Activated T-cell treated with anti-CD3 and anti-CD28 coated beads, Interleukin-2, amount 50 U/mL, for 48 hours (primary cell): ENCODE measurements around the gene STX8.

ENCODE experiments used
- DNase-seq, 2 experiments: peaks; one replicate each; pipeline ENCODE4 v3.0.0-alpha.2; 2020

Gene STX8

DNA sequence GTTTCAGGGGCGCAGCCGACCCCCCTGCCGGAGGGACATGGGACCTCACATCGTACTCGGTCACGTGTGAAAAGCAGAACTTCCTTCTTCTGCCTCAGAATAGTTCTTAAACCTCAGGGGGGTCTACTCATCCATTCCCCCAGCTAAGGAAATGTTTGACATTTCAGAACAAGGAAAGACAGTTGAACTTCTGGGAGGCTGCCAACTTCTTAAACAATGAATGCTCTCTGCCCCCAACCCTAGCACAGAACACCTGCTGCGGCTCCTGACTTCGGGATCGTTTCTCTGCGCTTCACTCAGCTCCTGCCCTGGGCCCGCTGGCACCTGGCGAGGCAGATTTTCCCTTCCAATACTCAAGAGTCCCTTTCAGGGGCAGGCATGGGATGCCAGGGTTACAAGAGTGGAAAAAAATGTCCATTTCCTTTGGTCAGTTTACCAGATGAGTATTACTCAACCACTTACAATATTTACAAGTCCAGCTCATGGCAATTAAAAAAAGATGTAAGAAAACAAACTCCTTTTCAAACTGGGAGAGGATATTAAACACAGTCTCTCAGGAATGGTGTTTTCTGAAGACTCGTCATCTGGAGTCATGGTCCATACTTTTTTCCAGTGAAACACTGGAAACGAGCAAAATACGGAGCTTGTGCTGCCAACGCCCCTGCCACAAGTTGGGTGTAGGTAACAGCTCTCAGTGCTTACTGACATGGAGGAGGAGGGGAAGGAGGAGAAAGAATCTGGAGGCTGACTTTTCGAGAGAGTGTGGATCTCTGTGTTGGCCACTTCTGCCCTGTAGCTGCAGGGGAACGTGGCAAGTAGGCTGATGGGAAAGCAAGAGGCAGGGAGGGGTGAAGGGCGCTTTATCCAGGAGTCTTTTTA is 318.6 kb downstream of the STX8 start:
- no peak for DNase-seq

DNA sequence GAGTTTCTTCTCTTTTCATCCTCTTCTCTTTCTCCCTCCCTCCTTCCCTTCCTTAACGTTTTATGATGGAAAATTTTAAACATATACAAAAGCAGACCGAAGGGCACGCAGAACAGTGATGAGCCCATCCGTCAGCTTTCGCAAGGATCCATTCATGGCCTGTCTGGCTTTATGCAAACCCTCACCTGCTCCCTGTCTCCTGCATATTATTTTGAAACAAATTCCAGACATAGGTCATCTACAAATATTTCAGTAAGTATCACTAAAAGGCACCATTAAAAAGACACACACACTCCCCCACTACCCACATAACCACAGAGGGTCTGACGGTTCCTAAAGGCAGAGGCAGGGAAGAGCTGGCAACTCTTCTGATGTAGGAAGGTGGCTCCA is 319.3 kb downstream of the STX8 start:
- no peak for DNase-seq

DNA sequence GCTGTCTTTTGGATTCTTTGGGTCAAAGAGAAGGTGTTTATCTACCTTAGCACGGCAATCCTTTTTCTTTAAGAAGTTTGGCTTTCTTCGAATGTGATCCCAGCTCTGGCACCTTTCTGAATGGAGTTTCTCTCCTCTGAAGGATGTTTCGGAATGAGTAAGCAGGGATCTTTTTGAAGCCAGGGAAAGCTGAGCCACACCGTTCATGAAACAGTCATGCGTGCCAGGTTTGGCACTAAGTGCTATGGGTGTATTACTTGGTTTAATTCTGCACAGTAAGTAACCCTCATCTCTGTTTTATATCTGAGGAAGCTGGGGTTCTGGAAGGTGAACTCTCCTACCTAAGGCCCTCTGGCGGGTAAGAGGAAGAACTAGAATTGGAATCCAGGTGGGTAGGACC is 319.8 kb downstream of the STX8 start:
- DNase-seq, result no peak

DNA sequence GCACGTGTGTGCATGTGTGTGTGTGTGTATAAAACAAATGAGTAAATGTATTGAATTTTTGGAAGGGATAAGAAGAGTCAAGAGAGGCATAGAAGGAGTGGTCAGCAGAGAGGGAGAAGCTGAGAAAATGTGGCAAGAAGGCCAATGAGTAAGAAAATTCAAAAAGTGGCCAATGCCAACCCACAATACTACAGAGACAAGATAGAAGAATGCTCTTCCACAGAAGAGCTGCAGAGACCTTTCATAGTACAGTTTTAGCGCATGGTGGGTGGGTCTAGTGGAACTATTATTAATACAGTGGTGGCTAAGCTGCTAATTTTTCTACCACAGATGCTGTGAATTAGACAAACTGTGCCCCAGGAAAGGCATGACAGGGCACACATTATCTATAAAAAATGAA is 320.8 kb downstream of the STX8 start:
- no peak for DNase-seq

DNA sequence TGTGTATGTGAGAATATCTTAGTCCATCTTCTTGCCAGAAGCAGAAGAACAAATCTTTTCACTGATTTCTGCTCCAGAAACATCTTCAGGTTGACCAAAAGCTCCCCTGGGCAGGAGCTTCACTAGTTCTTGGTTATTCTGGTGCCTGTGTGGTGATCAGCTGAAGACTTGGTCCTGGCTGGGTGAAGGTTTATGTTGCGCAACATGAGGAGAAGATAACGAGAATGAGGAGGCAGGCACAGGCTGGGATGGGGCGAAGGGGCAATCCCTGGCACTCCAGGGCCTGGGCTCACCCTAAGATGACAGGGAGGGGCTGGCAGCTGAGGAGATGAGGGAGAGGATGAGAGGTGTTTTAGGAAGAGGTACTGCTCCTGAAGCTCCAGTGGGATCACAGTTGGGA is 322.3 kb downstream of the STX8 start:
- no peak for DNase-seq

DNA sequence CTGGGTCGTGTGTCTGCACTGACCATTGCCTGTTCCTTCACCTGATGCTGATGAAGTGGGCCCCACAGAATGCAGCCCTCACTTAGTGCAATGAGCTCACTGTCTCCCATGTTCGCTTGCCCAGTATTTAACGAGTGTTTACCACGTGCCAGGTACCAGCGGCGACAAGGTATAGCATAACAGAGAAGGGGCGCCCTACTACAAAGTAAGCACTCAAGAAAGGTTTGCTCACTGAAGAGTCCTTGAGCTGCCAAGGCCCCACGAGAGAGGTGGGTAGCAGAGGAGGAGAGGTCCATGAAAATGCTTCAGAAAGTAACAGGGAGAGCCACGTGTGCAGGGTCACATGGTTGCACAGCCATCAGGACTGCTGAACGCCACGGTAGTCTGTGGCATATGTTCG is 324.3 kb downstream of the STX8 start:
- DNase-seq, result no peak

DNA sequence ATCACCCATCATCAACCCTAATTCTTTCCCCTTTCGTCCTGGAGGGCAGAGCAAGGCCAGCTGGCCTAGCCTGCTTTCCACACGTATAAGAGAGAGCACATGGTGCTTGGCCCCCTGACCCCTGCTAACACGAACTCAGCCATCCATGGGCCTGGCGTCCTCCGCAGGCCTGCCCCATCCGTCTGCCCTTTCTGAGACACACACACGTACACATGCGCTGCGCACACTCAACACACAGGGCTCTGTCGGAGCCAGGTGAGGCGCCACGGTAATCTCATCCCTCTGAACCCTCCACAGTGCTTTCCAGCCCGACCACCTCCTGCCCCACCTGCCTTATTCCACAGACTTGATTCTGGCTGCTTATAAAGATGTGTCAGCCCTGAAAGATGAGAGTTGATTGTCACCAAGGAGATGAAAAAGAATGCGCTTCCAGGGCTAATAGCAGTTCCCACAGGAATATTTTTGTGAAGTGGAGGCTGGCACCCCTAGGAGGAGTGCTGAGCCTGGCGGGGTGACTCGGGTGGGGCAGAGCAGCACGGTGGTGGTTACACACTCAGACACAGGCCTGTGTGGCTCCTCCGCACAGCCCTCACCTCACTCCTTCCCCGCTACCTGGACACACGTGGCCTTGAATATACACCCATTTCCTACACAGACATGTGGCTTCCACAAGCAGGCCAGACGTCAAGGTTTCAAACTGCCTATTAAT is 326.2 kb downstream of the STX8 start:
- DNase-seq, result no peak

DNA sequence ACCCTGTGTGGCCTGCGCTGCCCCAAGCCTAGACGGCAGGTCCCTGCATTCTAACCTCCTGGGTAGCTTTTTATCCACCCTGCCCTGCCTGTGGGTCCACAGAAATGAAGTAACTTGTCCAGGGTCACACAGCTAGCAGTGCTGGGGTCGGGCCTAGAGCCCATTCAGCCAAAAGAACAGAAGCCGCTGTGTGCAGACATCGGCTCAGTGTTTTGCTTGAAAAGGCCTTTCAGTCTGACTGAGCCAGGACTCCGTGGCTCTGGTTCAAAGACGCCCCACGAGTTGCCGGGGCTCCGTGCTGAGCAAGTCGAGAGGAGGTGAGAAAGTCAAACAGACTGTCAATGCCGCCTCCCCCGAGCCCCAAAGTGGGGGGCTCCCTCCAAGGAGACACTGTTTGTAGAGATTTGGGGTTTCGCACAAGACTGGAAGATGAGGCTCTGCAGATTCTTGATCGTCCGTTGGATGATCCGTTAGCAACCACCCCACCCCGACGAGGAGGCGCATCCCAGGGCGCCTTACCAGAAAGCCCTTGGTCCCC is 328.1 kb downstream of the STX8 start:
- DNase-seq, result no peak

DNA sequence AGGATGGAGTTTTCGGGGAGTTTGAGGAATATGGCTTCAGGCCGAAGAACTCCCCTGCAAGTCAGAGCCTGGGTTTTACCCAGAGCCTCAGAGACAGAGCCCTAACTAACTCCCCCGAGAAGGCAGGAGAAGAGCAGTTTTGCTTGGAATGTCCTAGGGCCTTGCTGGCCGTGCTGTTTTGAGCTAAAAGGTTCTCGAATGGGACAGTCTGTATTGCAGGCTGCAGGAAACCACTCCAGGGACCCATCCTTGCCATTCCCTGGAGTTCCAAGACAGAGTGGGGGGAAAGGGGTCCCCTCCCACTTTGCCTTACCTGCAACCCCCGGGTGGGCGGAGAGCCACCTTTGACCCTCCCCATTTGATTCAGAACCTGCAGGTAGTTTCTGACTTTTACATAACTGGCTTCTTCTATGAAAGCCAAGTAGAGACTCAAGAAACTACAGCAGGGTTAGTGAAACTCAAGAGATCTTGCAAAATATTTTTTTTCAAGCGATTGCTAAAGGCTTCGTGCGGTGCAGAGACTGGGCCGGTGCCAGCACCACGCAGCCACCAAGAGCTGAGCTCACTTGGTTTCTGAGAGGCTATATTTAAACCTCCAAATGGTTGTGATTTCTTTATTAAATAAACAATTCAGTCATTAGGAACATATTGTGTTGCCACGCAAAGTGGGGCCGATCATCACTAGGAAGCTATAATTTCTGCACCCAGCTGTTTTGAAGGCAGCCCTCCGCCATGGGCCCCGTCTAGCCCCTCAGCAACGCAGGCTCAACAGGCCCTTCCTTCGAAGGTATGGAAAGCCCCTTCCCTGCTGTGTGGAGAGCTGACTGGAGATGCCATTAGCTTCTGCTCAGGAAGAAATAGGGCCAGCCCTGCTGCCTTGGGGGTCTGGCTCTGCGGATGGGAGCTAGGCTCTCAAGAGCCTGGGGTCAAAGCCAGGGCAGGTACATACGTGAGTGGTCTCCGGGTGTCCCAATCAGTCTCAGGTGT is 331.3 kb downstream of the STX8 start:
- DNase-seq, result no peak

DNA sequence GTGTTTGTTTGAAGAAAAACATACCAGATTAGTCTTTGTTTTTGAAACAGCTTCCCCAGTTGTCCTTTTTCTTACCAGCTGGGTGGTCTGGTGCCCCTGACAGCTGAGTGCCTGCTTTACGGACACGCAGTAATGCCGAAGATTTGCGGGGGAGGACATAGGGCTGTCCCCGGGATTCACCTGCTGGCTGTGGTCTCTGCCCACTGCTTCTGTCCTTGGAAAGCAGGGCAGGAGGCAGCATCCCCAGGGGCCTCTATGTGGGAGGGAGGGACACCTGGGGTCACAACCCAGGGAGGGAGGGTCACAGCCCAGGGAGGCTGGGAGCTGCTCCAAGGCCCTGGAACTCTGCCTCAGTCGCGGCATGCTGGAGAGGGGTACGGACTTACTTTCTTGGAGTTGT is 332.6 kb downstream of the STX8 start:
- no peak for DNase-seq

DNA sequence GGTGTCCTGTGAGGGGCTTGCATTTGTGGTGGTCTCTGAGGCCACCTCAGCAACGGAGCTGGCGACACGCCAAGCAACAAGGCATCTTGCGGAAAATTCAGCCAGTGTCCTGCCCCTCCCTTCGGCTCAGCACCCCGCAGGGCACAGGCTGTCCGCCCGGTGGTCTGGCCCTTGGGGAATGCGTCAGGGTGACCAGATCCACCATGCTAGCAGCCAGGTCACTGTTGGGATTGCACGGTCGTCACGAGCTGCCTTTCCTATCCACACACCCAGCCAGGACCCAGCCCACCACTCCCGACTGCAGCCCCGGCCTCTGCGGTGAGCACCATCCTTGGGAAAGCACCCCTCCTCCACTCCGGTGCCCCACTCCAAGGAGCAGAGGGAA is 333.1 kb downstream of the STX8 start:
- no peak for DNase-seq

DNA sequence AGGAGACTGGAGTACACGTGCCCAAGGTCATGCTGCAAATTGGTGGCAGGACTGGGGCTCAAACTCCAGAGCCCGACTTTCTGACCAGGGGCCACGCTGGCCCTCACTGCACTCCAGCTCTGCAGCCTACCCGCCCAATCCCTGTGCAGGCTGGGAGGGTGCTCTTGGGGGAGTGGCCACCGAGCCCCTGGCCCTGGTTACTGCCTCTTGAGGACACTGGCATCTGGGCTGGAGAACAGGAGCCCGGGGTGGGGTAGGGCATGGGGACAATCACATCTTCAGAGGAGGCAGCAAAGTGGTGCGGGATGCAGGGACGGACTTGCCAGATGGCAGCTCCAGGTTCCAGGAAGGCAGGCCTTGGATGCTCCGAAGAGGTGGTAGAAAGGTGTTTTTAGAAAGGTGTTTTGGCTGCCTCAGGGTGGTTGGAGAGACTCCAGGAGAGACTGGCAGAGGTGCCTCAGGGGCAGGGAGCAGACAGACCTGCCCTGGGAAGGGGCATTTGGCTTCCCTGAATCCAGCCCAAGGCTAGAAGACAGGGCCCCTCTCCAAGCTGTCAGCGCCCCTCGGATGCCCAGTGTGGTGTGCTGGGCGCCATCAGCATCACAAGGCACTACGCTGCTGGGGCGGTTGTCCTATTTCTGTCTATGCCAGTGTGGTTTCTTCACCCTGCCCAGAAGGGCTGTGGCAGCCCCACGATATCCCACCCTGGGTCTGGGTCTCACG is 333.7 kb downstream of the STX8 start:
- DNase-seq, result no peak

DNA sequence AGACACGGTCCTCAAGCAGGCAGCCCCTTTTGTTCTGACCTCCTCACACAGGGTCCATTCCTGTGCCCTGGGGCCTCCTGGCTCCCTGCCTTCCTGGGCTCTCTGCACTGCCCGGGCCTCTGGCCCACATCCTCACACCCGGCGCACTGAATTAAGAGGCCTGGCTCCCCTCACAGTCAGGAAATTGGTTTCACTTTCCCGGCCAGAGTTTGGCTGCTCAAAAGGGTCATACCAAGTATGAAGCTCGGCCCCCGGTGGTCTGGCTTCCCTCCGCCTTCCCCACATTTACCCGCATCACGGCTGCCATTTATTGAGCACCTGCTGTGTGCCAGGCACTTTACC is 334.3 kb downstream of the STX8 start:
- DNase-seq, result no peak

DNA sequence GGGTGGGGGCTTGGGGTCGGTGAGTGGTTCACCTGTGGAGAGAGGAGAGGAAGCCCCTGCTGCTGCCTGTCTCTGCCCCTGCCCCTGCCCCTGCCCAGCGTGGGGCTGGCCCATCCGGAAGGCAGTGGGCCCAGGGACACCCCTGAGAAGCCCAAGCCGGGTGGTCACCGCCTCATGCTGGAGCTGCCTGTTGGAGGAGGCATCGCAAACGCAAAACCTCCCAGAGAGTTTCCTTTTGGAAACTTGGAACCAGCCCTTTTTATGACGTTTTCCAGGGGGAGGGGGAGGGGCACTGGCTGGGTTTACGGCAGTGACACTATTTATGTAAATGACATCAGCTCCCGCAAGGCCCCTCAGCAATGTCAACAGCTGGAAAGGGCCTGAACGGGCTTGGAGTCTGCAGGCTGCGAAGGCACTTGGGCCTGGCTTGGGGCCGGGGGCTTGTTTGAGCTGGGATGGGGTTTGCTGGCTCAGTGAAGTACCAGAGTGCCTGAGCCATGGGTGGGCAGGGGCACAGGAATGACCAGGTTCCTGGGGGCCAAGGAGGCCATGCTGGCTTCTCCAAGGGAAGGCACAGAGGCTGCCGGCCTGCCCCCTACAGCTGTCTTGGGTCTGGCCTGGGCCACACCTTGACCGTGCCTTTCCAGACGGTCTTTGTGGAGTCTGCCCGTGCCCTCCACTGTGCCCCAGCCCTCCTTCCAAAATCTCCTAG is 334.8 kb downstream of the STX8 start:
- DNase-seq, result no peak

DNA sequence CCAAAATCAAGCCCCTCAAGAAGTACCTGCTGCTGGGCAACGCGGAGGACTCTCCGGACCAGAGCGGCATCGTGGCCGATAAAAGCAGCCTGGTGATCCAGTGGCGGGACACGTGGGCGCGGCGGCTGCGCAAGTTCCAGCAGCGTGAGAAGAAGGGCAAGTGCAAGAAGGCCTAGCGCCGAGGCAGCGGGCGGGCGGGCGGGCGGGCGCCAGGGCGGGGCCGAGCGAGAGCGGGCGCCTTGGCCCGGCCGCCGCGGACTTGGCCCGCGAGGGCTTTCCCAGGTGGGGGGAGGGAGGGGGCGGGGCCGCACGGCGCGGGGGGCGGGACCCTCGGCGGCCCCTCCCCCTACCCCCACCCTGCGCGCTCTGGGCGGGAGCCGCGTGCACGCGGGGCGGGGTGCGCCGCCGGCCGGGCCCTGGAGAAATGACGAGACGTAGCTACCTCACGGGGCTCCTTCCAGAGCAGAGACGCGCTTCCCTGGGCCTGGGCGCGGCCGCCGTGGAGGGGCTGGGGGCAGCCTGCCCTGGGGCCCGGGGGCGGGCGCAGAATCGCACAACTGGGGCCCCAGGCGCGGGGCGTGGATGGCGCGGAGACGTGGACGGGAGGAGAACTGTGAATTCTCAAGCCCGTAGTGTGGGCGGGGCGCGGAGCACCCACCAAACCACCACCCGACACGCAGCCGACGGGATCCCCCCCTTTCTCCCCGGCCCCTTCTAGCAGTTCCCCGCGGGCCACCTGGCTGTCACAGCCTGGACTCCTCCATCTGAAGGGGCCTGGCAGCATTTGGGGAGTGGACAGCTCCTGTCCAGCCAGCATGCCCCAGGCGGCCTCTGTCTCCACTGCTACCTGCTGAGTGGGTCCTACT is 335.6 kb downstream of the STX8 start:
- DNase-seq, result peak; percentile 77 to 81

DNA sequence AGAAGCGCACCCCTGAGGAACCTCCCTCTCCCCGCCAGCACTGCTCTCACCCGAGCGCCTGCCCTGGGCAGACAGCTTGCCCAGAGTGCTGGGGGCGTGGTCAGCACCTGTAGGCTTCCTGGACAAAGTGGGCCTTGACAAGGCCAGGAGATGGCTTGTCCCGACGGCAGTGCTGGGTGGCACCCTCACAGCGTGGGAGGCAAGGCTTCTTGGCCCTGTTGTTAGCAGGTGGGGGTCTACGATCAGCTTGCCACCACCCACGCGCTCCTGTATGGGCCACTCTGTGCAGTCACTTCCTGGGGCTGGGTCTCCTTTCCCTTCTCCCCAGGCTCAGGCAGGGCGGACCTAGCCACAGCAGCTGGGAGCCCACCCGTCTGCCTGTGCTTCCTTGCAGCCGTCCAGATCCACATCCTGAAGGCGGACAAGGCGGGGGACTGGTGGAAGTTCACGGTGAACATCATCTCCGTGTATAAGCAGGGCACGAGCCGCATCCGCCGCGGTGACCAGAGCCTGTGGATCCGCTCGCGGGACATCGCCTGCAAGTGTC is 336.3 kb downstream of the STX8 start:
- DNase-seq, result peak in 1 of 2 experiments; percentile 74

DNA sequence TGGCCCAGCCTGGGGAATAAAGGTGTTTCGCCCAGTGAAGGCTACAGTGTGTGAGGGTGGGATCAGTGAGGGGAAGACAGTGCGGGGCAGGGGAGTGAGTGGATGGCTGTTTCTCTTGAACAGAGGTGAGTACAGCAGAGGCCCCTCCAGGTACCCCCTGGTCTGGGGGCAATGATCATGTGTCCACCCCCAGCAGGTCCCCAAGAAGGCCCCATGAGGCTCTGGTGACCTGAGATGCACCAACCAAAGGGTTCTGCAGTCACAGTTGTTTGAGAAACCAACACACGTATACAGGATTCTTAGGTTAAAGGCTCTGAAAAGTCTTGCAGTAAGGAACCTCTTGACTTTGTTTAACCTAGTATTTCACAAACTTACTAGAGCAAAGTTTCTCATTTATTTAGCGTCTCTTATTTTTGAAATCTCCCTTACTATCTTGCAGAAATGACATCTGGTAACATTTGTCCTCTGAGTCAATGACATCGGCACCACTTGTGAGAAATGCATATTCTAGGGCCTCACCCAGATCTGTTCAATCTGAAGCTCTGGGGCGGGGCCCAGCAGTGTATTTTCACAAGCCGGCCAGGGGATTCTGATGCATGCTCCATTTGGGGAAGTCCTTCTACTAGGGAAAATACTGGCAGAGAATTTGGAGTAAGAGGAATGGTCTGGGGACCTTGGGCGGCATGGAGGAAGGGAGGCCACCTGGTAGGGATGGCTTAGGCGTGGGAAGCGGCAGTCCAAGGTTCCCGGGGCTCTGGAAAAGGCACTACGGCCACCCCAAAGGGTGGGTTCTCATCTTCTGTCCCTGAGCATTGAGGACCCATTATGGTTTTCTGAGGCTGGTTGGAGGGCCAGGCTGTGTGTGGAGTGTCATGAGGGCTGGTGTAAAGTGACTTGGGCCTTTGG is 337.0 kb downstream of the STX8 start:
- DNase-seq, result no peak

DNA sequence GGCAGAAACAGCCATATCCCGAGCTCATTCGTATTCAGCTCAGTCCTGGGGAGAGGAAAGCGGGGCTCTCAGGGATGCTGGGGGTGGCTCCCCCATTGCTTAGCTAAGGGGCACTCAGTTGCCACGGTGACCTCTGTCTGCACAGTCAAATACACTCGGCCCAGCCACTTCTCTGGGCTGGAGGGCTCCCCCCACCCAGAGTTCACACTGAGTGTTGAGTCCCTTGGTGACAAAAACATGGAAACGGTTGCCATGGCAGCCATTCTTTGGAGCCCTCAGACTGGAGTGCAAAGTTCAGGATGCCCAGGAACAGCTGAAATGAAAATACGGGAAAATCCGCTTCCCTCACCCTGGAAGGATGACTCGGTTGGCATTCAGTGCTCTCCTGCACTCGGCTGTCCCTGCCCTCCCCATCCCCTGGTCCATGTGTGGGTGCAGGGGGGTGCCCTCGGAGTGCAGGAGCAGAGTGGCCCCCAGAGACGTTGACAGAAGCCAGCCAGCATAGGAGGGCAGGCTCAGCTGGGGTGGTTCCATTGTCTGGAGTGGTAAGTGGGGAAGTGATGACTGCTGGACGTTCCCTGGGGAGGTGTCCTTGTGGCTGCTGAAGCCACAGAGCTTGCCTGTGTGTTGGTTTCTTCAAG is 337.8 kb downstream of the STX8 start:
- no peak for DNase-seq

DNA sequence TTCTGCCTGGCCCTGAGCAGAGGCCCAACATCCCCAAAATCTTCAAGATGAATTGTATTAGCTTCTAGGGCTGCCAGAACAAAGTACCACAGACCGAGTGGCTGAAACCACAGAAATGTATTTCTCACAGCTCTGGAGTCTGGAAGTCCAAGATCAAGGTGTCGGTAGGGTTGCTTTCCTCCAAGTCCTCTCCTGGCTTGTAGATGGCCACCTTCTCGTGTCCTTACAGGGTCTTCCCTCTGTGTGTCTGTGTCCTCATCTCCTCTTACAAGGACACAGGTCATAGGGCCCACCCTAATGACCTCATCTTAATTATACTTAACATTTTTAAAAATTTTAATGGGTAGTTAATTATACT is 338.6 kb downstream of the STX8 start:
- DNase-seq, result no peak
